NCI-H1417 (cell line): ENCODE results near the gene CEP164.

Experiments
- DNase-seq, 3 experiments: peaks; one replicate each; lab custom pipeline; 2025; lab: John Stamatoyannopoulos, UW

Gene CEP164

DNA sequence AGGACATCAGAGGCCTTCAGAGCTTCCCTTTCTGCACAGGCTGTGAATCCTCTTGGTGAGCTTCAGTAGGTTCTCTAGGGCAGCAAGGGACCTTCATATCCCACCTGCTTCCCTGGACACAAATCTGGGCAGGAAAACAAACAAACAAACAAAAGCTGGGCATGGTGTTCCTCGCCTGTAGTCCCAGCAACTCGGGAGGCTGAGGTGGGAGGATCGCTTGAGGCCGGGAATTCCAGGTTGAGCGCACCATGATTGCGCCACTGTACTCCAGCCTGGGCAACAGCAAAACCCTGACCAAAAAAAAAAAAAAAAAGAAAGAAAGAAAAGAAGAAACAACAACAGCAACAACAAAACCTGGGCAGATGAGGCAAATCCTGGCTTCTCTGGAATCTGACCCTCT is 92.9 kb downstream of the CEP164 start:
- no peak for DNase-seq

GRCh38 chr11:117421041-117421440 is 93.4 kb downstream of the CEP164 start:
- no peak for DNase-seq

DNA sequence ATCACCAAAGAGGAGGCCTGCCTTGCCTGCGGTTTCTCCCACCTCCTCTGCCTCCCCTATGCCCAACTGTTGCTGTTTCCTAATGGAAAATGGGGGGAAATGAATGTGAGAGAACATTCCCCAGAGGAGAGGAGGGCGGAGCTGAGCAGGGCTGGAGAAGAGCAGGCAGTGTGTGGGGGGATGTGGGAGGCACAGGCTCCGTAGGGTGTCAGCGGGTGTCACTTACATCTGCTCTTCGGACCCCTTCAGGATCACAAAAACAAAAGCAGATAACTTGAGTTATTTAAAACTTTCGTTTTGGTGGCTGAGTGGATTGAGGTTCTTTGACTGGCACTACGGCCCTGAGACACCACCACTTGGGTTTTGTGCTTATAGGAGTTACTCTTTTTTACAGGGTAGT is 93.8 kb downstream of the CEP164 start:
- DNase-seq = no peak

GRCh38 chr11:117423046-117423575 is 95.5 kb downstream of the CEP164 start:
- DNase-seq = no peak

DNA sequence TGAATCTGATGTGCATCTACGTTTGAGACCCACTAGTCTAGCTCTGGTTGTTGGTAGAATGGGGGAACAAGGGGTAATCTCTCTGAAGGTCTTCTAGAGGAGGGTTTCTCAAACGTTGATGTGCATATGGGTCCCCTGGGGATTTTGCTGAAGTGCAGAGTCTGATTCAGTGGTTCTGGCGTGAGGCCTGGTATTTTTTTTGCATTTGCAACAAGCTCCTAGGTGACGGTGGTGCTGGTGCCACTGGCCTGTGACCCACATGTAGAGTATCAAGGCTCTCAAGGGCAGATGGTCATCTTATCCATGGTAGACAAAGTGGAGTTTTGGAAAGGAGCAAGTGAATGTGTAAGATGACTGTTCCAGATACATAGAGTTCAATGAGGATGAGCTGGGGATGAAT is 97.1 kb downstream of the CEP164 start:
- DNase-seq = peak in 1 of 3 experiments; percentile 56

- no peak for DNase-seq
These were observed 98.1 kb downstream of the CEP164 start for GRCh38 chr11:117425679-117426296.

- peak; percentile 71 to 85 (median 80) for DNase-seq
These were observed 98.6 kb downstream of the CEP164 start for GRCh38 chr11:117426297-117426685.

DNA sequence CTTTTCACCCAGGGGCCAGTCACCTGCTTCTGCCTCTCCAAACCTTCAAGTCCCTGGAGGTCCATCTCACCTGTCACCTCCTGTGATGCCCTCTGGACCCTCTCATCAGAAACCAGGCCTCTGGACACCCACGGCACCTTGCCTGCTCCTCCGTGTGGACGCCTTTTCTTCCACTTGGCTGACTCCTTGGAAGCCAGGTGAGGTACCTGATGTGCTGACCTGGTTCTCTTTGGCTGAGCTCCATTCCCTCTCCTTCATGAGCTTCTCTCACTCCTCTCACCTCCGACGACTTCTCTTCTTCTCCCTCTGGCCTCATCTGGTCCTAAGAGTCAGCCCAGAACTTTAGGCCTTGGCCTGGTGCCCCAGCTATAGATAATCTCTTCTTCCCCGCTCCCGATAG is 99.3 kb downstream of the CEP164 start:
- no peak for DNase-seq

GRCh38 chr11:117427356-117427874 is 99.8 kb downstream of the CEP164 start:
- no peak for DNase-seq

DNA sequence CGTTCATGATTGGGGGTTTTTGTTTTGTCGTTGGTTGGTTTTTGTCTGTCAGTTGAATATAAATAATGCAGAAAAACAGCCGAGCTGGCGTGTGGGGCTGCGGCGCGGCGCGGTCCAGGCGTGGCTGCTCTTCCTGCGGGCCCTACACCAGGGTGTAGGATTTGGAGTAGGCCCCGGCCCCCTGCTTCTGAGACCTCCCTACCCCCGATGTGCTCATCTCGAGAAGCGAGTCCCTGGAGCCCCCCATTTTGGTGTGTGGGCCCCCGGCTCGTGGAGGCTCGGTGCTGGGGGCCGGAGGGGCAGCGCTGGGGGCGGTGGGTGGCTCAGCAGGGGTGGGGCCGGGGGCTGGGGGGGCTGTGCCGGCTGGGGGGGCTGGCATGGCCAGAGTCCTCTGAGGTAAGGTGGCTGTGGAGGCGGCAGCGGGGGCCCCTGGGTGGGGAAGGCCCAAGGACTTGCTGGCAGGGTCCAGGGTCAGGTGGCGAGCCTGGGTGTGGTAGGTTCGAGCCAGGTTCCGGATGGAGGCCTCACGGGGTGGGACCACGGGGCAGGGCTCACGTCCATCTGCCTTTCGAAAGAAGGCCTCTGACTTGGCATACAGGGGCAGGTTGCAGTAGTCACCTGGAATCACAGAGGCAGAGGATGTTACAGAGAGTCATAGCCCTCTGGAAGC is 100.7 kb downstream of the CEP164 start:
- no peak for DNase-seq

- DNase-seq = no peak
These were observed 101.2 kb downstream of the CEP164 start for GRCh38 chr11:117428856-117429229.

- DNase-seq = no peak
These were observed 102.8 kb downstream of the CEP164 start for GRCh38 chr11:117430293-117430955.

- DNase-seq = no peak
These were observed 103.8 kb downstream of the CEP164 start for GRCh38 chr11:117431436-117431835.

- no peak for DNase-seq
These were observed 106.1 kb downstream of the CEP164 start for GRCh38 chr11:117433717-117434116.

DNA sequence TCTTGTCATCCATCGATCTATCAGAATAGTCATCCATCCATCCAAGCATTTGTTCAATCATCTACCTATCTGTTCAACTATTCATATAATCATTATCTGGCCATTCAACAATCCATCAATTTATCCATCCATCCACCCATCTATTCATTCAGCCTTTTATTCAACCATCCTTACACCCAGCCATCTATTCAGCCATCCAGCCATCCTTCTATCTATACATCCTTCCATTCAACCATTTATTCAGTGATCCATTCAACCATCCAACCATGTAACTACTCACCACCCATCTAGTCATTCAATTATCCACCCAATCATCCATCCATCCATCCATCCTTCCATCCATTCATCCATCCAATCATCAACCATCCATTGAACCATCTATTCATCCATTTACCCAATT is 106.8 kb downstream of the CEP164 start:
- DNase-seq = no peak

GRCh38 chr11:117435326-117435725 is 107.7 kb downstream of the CEP164 start:
- no peak for DNase-seq

DNA sequence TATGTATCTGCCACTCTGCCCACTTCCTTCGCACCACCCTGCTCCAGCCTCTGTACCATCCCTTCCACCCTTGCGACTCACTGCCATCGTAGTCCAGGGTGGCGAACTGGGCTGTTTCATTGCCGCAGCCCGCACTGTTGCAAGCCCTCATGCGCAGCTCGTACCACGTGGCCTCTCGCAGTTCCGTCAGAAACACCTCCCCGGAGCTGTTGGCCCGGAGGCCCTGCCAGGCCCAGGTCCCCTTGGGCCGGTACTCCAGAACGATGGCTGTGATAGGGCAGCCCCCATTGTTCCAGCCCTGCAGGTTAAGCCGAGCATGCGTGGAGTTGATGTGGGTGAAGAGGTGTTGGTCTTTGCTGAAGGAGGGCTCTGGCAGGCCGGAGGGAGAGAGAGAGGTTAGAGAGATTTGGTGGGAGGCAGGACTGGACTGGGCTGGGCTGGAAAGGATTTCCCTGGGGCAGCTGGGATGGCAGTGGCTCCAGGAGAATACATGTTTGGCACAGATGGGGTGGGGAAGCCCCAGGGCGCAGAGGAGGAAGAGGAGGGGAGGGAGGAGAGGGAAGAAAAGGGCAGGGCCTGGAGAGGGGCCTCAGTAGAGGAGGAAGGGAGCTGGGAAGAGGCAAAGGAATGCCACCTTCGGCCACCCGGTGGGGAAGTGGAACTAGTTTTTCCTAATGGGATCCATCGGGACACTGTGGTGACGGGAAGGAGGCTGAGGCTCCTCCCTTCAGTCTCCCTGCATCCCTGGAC is 109.6 kb downstream of the CEP164 start:
- no peak for DNase-seq

- no peak for DNase-seq
These were observed 110.1 kb downstream of the CEP164 start for GRCh38 chr11:117437791-117438130.

DNA sequence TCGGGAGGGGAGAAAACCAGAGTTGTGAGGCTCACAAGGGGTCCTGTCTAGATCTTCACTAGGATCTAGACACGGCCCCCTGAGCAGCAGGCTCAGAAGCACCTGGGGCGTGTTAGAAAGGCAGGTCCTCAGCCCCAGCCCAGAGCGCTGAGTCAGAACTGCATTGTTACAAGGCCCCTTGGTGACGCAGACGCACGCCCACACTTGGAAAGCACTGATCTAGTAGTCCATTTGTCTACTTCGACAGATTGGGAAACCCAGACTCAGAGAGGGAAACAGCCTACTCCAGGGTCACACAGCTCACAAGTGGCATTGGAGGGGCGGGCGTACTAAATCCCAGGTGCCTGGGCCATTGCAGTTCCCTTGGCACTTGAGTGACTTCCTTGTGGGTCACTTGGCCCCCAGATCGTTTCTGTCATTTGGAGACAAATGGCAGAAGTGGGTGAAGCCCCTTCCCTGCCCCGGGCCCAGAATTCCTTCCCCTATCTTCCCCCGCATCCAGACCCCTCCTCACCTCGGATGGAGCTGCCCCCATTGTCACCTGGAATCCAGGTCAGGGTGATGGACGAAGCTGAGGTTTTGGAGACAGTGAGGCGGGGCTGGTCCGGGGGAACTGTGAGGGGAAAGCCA is 110.8 kb downstream of the CEP164 start:
- DNase-seq = no peak

- no peak for DNase-seq
These were observed 111.6 kb downstream of the CEP164 start for GRCh38 chr11:117439256-117439655.

DNA sequence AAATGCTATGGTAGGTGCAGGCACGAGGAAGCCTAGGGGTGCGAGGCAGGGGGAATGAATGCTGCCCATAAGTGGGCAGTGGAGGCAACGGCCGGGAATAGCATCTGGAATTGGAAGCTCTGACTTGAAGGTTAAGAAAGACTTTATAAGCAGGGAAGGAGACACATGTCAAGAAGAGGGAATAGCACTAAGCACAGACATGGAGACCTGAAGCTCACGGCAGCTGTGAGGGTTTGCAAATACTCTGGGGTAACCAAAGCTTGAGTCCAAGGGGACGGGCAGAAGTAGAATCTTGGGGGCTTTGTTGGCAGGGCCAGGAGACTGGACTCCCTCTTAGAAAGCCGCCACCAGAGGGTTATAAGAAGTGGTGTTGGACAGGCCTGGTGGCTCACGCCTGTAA is 112.6 kb downstream of the CEP164 start:
- DNase-seq = no peak
